ENCODE measurements around the gene SPAG5.
"Not testable (repeated sequence)": the region's sequence is repeated elsewhere in the genome, so short reads cannot be mapped to it uniquely, and the experiment has no call there.

The SPAG5 gene

GRCh38 chr17:28599311-28600184, 723 bp upstream of the SPAG5 start:
- DNase-seq: peak; percentile 70

- no peak for DNase-seq
Measured at GRCh38 chr17:28598389-28598788, 436 bp downstream of the SPAG5 start.

GRCh38 chr17:28597606-28598383, 1.0 kb downstream of the SPAG5 start:
- no peak for DNase-seq

GRCh38 chr17:28592260-28592659, 6.6 kb downstream of the SPAG5 start:
- DNase-seq: no peak

- DNase-seq: no peak
Measured at GRCh38 chr17:28585851-28586250, 13.0 kb downstream of the SPAG5 start.

- DNase-seq: no peak
Measured at GRCh38 chr17:28584434-28584833, 14.4 kb downstream of the SPAG5 start.

GRCh38 chr17:28582513-28582912, 16.3 kb downstream of the SPAG5 start:
- no peak for DNase-seq

GRCh38 chr17:28580959-28581358, 17.9 kb downstream of the SPAG5 start:
- no peak for DNase-seq

GRCh38 chr17:28579526-28579925, 19.3 kb downstream of the SPAG5 start:
- no peak for DNase-seq

GRCh38 chr17:28578246-28579195, 20.3 kb downstream of the SPAG5 start:
- DNase-seq: no peak

- DNase-seq: no peak
Measured at GRCh38 chr17:28577466-28577824, 21.4 kb downstream of the SPAG5 start.

- DNase-seq: peak; percentile 98
Measured at GRCh38 chr17:28576758-28577465, 21.9 kb downstream of the SPAG5 start, which contains the start of gene ALDOC. Gene ALDOC, minus strand, starts transcription at chr17:28576895. Its CDS starts 1,363 bp downstream, at chr17:28575532.

GRCh38 chr17:28576016-28576415, 22.8 kb downstream of the SPAG5 start:
- not testable (repeated sequence) for DNase-seq

- no peak for DNase-seq
Measured at GRCh38 chr17:28575126-28575795, 23.6 kb downstream of the SPAG5 start.

- no peak for DNase-seq
Measured at GRCh38 chr17:28574526-28574925, 24.3 kb downstream of the SPAG5 start.

- DNase-seq: no peak
Measured at GRCh38 chr17:28573966-28574480, 24.8 kb downstream of the SPAG5 start.

- DNase-seq: no peak
Measured at GRCh38 chr17:28573521-28573920, 25.3 kb downstream of the SPAG5 start.

GRCh38 chr17:28573040-28573380, 25.8 kb downstream of the SPAG5 start:
- no peak for DNase-seq

- DNase-seq: no peak
Measured at GRCh38 chr17:28572259-28573039, 26.4 kb downstream of the SPAG5 start.

- peak; percentile 91 for DNase-seq
Measured at GRCh38 chr17:28571361-28572122, 27.3 kb downstream of the SPAG5 start, which contains the start of gene PIGS. Gene PIGS, minus strand, starts transcription at chr17:28571524. Its CDS starts 28 bp downstream, at chr17:28571496.
